HG03064 (cell line): ENCODE measurements around the gene DUSP22.

Experiments used
- ATAC-seq: cut with Tn5 transposase; IDR thresholded peaks from one replicate; pipeline ENCODE4 v1.9.1; 2021; ENCODE audit warnings: low read depth; ENCODE audit not compliant: unreplicated experiment

The DUSP22 gene

GRCh38 chr6:348860-349396 is 56.6 kb downstream of the DUSP22 start:
- no peak for ATAC-seq

- no peak for ATAC-seq
These were observed 57.2 kb downstream of the DUSP22 start for GRCh38 chr6:349491-349921.

GRCh38 chr6:350371-350770 is 58.1 kb downstream of the DUSP22 start:
- no peak for ATAC-seq

GRCh38 chr6:351011-351866 is 59.0 kb downstream of the DUSP22 start:
- ATAC-seq: no peak

GRCh38 chr6:351867-352289 is 59.6 kb downstream of the DUSP22 start:
- ATAC-seq: no peak

GRCh38 chr6:352474-352873 is 60.2 kb downstream of the DUSP22 start:
- ATAC-seq: no peak

- ATAC-seq: no peak
These were observed 60.7 kb downstream of the DUSP22 start for GRCh38 chr6:352896-353470.

GRCh38 chr6:353642-354614 is 61.6 kb downstream of the DUSP22 start:
- no peak for ATAC-seq

GRCh38 chr6:354631-355280 is 62.5 kb downstream of the DUSP22 start:
- no peak for ATAC-seq

GRCh38 chr6:355373-356208 is 63.3 kb downstream of the DUSP22 start:
- no peak for ATAC-seq

GRCh38 chr6:356828-357251 is 64.6 kb downstream of the DUSP22 start:
- ATAC-seq: no peak

GRCh38 chr6:357261-357790 is 65.0 kb downstream of the DUSP22 start:
- no peak for ATAC-seq

GRCh38 chr6:357791-358341 is 65.6 kb downstream of the DUSP22 start:
- ATAC-seq: no peak

GRCh38 chr6:358432-358831 is 66.1 kb downstream of the DUSP22 start:
- ATAC-seq: no peak

GRCh38 chr6:358847-359246 is 66.6 kb downstream of the DUSP22 start:
- ATAC-seq: no peak

- no peak for ATAC-seq
These were observed 67.2 kb downstream of the DUSP22 start for GRCh38 chr6:359261-360035.

- ATAC-seq: no peak
These were observed 68.1 kb downstream of the DUSP22 start for GRCh38 chr6:360349-360748.

GRCh38 chr6:360764-361373 is 68.6 kb downstream of the DUSP22 start:
- no peak for ATAC-seq
